Transverse colon (tissue), 1 donor: ENCODE results near the gene RPA3.

ENCODE experiments used
- EP300 ChIP-seq: sonication (generic); formaldehyde crosslinking; IDR thresholded peaks from one replicate; pipeline ENCODE4 v1.6.1; 2017; ENCODE audit warnings: antibody characterized with exemption, low read depth
- POLR2A ChIP-seq: fragments of 450-650 bp; IDR thresholded peaks from one replicate; pipeline ENCODE4 v1.6.1; 2016; ENCODE audit warnings: antibody characterized with exemption, mild to moderate bottlenecking, moderate library complexity

GRCh38 chr7:7695111-7695817 is 23.1 kb downstream of the RPA3 start:
- no peak for TF ChIP-seq POLR2A
- no peak for TF ChIP-seq EP300
